Measurements from ENCODE around the gene GAS2L3.
"Not testable (repeated sequence)": the region's sequence is repeated elsewhere in the genome, so short reads cannot be mapped to it uniquely, and the experiment has no call there.

Gene GAS2L3

DNA sequence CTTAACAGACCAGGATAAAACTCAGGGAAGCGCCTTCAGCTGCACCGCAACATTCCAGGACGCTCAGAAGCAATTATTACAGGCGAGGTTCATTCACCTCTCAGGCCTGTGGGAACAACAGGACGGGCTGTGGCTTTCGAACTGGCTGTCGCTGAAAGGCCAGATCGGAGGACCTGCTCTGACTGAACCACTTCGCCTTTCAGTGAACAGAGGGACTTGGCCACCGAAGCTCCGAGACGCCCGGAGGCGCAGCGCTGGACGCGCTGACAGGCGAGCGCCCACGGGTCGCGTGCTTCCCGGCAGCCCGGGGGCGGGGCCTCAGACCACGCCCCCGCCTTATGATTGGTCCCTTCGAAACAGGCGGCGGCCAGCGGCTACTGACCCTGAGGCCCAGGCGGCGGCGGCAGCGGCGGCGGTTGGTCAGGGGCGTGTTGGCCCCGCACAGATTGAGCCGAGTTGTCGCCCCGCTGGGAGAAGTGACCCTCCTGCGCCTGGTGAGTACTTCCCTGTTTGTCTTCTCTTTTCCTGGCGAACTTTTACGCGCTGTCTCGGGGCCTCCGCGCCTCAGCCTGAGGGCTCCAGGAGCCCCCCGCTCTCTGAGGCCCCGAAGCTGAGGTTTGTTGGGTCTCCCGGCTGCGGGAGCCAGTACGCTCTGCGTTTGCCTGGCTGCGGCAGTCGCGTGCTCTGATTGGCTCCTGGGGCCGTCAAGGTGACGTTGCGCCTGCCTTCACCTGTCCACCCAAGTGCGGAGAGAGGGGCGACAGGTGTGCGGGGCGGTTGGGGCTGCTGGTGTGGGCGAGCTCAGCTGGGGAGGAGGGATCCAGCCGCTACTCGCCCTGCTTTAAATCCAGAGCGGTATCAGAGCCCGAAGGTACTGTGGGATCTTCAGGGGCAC, at the start of gene GAS2L3:
TSS of gene GAS2L3 (plus strand) at position 393 of the 895 bp plus-strand sequence. CDS start 21,221 bp downstream, outside the sequence.
- DNase-seq = peak; percentile 89

DNA sequence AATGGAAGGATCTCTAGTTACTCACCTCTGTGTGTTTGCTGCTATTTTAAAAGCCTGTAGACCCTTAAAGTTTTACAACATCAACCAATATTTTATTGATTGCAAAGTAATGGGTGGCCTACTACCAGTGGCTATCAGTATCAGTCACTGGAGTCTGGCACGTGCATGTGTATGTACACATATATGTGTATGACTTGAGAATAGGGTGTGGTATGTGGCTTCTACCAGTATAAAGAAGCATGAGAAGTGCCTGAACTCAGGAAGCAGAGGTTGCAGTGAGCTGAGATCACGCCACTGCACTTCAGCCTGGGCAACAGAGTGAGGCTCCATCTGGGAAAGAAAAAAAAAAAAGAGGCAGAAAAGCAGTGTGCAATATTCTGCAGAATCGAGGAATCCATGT, 45.5 kb upstream of the GAS2L3 start:
- DNase-seq = no peak

DNA sequence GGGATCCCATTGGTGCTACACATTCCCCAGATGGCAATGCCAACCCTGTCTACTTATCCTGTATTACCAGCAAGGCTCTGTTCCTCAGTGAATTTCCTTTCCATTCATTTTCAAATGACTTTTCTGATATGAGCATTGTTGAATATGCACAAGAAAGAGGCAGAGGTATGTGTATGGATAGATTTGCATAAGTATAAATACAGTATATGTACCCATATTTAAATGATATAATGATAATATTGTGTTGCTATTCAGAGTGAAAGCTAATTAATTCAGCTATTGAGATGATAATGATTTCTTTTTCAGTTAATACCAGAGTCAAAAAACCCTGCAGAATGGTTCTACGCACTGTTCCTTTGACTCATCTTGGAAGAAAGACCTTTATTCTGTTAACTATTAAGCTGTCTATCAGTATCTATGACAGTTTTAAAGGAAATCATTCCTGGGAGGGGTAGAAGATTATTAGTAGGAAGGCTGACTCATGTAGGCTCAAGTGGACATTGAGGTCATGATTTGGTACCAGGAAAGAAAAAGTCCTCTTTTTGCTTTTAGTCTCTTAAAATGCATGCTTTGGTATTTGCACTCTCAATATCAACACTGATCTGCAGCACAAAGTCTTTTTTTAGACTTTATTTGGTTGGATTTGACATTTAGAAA, 44.9 kb upstream of the GAS2L3 start:
- DNase-seq = no peak

DNA sequence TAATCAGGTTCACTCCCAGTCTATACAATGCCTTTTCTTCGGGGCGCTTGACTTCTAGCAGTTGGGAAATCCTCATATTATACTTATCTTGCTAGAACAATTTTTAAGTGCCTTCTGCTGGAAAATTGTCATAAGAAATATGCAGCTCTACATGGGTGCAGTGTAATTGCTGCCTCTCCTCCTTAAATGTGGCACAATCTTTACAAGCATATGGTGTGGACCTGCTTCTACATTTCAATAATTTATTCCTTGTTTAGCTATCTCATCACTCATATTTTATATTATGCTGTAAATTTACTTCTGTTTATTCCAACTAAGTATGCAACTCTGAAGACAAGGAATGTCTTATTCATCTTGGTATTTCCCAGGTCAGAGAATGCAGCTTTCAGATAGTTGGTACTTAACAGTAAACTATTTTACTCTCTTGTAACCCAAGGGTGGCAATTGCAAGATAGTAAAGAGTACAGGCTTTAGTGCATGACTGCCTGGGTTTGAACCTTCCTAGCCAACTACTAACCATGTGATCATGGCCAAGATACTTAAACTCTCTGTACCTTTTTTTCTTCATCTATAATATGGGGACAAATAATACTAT, 43.6 kb upstream of the GAS2L3 start:
- no peak for DNase-seq

DNA sequence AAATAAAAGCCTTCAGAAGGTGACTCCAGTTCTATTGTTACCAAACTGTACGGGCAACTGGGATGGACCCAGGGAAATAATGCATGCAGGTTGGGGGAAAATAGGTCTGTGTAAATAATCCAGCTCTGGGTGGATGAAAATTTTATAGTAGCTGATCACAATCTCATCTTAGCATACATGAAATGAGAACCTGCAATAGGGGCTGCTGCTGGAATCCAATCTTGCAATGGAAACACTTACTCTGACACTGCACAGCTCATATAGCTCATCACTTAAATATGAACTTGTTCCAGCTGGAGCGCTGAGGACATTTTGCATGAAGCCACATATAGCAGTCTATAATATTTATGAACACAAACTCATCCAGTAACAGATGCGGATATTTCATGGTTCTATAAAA, 40.1 kb upstream of the GAS2L3 start:
- no peak for DNase-seq

DNA sequence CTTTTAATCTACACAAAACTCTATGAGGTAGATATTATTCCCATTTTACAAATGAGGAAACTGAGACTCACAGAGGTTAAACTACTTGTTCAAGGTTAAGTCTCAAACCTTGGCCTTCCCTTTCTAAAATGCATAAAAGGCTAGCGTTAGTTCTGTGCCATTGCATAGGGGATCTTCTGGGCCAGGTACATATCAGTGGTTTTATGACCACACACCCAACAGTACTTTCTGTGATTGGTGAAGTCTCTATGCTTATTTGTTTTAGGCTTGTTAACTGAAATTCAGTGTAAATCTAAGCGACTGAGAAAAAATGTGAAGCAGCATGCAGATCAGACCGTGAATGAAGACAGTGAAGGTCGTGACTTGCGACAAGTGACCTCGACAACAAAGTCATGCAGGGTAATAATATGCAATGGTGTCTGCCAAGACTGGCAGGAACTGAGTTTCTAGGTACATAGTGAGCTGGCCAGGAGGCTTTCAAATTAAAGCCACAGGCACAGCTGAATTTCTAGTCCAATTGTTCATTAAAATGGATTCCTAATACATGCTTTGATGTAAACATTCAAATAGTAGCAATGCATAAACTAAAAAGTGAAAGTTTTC, 38.8 kb upstream of the GAS2L3 start:
- no peak for DNase-seq

DNA sequence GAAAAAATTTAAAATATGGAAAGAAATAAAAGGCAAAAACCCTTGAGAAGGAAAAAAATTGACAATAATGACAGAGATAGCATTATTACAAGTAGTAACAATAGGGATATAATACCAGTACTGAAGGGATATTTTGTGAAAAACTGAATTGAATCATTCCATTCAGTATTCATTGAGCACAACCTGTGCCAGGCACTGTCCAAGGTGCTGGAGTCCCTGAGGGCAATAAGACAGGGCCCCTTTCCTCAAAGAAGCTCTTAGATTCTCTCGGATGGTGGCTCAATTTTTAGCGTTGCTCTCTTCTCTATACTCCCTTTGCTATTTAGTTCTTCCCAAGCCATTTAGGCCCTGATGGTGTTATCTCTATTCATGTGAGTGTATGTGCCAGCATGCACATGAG, 34.3 kb upstream of the GAS2L3 start:
- no peak for DNase-seq

DNA sequence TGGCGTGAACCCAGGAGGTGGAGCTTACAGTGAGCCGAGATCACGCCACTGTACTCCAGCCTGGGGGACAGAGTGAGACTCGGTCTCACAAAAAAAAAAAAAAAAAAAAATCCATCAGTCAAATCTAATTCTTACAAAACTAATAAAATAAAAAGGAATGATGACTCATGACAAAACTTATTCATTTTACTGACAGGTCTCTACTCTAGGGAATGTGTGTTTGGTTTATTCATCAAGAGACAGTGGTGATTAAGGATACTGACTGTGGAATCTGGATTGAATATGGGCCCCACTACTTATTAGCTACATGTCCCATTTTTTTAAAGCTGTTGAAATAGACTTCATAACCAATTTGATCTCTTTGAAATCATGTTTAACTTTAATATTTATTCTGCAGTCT, 29.3 kb upstream of the GAS2L3 start:
- DNase-seq = no peak

DNA sequence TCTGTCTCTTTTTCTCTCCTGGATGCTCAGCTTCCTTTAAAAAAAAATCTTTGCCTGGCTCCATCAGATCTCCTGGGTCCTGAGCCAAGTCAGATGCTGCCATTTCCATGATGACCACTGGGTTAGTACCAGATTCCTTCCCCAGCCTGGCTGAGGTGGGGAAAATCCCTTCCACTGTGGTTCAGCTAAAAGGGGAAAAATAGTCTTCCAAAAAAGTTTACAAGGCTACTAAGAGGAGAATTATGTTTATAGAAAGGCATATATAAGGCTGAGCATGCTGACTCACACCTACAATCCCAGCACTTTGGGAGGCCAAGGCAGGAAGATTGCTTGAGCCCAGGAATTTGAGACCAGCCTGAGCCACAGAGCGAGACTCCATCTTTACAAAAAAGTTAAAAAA, 28.4 kb upstream of the GAS2L3 start:
- no peak for DNase-seq

DNA sequence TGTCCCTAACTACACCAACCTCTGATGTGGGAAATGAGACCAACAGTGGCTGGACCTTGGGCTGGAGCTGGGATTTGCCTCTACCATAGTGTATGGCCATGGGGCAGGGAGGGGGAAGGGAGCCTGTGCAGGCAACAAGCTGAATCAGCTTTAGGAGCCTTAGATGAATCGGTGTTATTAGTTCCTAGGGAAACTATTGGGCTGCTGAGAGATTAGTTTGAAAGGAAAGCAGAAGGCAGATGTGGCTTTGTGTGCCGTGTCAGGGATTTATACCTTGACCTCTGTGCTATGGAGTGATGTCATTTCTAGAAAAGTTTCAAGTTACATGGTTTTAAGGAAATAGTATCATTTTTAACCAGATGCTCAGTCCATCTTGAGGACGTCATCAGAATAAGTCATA, 19.5 kb upstream of the GAS2L3 start:
- no peak for DNase-seq

DNA sequence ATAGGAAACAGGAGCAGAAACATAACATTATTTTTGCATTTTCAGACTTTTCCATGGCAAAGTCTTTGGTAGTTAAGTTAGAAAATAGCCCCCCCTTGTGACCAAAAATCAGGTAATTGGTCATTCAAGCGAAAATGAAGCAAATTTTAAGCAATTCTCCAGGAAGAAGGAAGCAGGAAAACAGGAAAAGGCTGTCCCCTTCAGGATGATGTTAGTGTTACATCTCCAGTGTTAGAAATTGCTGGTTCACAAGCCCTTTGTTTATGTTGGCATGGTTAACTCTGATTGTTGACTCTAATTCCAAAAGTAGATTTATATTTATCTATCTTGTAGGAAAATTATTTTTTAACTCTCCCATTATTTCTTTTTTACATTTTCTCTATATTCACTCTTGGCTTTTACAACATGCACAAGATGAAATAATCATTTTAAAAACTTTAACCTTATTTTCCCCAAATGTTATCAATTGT, 18.8 kb upstream of the GAS2L3 start:
- peak; percentile 84 for DNase-seq

DNA sequence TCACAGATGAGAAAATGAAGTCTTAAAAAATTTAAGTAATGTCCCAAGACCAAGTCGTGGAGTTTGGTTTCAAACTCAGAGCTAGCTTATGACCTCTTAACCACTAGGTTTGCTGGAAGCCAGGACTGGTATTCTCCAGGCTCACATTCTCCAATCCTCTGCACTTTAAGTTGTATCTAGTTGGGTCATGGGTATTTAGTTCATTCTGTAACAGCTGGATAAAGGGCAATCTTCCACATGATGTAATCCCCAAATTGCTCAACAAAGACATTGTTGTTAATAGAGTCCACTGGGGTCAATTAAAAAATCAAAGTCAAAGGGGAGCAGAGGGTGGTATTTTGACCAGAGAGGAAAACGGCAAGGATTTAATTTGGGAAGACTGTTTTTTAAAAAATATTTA, 17.8 kb upstream of the GAS2L3 start:
- DNase-seq = no peak

DNA sequence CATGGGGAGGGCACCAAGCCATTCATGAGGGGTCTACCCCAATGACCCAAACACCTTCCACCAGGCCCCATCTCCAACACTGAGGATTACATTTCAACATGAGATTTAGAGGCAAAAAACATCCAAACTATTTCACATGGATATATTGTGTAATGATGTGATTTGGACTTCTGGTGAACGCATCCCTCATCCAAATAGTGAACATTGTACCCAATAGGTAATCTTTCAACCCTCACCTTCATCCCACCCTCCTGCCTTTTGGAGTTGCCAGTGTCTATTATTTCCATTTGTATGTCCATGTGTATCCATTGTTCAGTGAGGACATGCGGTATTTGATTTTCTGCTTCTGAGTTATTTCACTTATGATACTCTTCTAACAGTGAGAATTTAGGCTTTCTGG, 16.1 kb upstream of the GAS2L3 start:
- DNase-seq = no peak

DNA sequence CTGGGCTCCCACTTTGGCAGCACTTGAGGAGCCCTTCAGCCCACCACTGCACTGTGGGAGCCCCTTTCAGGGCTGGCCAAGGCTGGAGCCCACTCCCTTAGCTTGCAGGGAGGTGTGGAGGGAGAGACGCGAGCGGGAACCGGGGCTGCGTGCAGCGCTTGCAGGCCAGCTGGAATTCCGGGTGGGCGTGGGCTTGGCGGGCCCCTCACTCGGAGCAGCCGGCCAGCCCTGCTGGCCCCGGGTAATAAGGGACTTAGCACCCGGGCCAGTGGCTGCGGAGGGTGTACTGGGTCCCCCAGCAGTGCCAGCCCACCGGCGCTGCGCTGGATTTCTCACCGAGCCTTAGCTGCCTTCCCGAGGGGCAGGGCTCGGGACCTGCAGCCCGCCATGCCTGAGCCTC, 14.2 kb upstream of the GAS2L3 start:
- DNase-seq = not testable (repeated sequence)

DNA sequence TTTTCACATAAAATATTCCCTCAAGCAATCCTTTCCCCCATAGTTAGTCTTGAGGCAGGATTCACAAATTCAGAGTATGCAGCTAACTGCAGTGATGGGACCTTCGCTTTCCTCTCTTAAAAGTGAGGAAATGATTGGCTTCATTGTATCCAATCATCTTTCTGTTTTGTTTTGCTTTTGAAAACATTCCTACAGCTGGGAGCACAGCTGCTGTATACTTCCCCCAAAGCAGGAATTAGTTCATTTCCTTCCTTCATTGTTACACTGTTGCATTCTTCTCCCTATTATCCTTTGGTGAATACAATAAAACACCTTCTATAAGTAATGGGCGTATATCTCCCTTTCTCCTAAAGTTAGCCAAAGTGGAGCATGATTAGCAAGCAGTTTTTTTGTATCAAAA, 9.4 kb upstream of the GAS2L3 start:
- no peak for DNase-seq

DNA sequence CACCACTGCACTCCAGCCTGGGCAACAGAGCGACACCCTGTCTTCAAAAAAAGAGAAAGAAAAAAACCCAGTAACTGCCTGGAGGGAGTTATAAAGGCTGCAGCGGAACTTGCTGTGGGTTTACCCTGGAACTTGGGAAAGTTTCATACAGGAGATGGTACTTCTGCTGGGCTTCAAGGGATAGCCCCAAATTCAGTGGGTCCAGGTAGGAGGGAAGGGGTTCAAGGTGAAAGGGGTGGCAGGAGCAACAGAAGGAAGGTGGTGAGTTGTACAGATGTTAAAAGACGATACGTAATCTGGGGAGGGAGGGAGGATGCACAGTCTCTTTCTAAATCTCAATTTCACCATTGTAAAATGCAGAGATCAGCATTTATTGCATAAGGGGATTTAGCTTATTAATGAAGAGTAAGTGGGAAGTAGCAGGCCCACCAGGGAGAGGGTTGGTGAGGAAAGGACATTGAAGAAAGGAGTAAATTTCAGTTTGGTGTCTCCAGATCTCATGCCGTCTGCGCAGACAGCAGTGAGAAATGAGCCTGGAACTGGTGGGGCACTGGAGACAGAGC, 8.5 kb upstream of the GAS2L3 start:
- DNase-seq = no peak

DNA sequence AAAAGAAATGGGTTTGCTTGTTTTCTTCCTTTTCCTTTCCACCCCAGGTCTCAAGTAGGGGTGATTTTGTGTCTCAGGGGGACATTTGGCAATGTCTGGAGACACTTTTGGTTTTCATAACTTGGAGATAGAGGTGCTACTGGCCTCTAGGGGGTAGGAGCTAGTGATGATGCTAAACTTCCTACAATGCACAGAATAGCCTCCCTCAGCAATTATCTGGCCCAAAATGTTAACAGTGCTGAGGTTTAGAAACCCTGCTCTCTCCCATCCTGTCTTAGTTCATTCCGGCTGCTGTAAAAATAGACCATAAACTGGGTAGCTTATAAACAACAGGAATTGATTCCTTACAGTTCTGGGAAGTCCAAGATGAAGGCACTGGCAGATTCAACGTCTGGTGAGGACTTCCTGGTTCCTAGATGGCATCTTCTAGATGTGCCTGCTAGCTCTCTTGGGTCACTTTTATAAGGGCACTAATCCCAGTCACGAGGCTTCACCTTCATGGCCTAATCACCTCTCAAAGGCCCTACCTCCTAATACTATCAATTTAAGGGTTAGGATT, 7.4 kb upstream of the GAS2L3 start:
- no peak for DNase-seq

DNA sequence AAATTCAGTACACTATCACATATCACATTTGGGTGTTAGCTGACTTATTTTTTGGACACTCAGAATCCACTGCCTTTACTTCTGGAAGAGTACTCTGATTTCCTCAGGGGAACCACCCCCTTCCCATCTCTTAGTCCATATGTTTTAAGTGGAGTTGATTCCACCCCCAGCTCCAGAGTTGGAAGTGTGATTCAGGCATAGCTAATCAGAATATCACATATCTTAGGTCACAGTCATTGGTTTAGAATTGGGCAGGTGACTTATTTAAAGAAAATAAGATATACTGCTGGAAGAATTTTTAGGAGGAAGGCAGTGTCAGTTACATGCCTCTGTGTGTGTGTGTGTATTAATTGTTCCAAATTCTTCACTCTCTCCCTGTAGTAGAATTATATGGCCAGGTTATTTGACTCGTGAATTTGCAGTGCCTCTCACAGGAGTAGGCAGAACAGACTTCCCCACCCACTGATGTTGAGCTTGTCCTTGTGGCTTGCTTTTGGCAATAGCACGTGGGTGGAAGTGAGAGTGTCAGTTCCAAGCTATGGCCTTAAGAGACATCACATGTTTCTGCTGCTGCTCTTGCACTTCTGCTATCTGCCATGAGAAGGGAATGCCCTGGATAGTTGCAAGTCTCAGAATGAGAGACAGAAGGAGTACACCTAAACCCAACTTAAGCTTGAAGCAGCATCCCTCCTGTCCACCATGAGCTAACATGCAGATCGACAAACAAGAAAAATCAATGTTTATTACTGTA, 6.4 kb upstream of the GAS2L3 start:
- DNase-seq = no peak

DNA sequence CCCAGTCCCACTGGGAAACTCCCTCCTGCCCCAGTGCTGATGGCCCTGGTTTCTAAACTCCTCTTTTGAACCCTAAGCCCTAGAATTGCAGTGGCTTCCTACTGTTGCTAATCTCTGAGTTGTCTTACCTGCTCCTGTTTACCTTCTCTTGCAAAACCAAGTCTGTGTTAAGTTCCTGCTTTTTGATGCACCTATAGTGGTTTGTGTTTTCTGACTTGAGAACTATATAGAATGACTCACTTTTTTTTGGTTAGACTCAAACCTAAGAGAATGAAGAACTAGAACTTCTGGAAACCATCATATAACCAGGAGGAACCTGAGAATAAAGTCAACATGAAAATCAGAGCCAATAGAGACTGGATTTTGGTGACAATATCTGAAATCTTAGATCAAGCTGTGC, 5.5 kb upstream of the GAS2L3 start:
- no peak for DNase-seq

DNA sequence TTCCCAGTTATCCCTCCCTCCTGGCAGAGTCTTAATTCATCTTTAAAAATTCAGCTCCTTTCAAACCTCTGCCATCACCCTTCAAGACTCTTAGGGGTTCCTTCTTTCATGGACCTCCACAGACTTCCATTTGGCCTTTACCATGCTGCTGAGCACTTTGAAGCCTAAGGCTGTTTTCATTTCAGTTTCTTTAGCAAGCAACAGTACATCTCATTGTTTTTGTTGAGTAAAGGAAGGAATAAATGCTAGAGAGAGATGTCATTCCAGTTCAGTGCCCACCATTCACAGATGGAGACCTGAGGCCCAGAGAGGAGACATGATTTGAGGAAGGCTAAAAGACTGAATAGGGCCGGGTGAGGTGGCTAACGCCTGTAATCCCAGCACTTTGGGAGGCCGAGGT, 1.3 kb upstream of the GAS2L3 start:
- no peak for DNase-seq

DNA sequence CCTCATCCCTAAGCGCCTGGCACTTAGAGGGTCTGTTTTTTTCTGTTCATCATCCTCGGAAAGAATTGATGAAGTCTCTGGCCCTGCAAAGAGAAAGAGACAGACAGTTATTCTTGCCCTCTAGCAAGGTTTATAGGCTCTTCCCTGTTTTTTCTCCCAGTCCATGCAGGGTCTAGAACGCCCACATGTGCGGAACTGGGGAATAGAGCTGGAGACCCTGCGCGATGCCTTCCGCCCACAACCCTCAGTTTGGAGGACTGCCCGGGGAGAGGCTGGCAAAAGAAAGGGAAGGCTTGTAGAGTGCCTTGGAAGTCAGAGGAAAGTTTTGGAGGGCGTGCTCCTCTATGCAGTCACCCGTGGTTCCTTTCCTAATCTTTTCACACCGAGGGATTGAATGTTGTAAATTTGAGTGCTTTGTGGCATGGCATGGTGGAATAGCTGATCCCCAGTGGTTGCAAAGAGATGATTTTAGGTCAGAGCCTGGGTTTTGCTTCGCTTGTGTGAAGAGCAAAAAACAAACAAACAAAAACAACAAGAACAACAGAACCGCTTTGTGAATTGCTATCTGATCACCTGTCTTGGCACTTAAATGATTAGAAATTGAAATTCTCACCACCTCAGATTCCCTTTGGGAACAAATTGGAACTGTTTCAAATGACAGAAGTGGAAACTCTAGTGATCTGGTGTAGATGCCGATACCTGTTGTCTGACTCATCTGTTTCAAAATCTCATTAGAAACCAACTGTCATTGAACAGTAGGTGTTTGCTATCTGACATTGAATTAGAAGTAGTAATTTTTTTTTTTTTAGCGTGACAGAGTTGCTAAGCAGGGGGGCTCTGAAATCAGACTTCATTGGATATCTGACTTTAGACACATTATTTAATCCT, 947 bp downstream of the GAS2L3 start:
- DNase-seq = peak; percentile 22

Measured in NCI-H2227 treated with DMSO at 0.1 percent for 48 hours (cell line).